HUES48 (cell line): Measurements from ENCODE around the gene B3GAT3.

Experiments
- H3K27ac ChIP-seq: one replicate; pipeline ENCODE4 v1.7.0; 2013; ENCODE audit warnings: low read depth, low read length, inconsistent platforms
- H3K27me3 ChIP-seq: 2 replicates; pipeline ENCODE4 v1.6.1; 2013; ENCODE audit warnings: mild to moderate bottlenecking, low read length; ENCODE audit not compliant: control insufficient read depth, insufficient read depth
- H3K36me3 ChIP-seq: 2 replicates; pipeline ENCODE4 v1.6.1; 2013; ENCODE audit warnings: low read length; ENCODE audit not compliant: control insufficient read depth, insufficient read depth
- H3K4me1 ChIP-seq: 2 replicates; pipeline ENCODE4 v1.6.1; 2013; ENCODE audit warnings: mild to moderate bottlenecking, low read length; ENCODE audit not compliant: control insufficient read depth, insufficient read depth
- H3K4me3 ChIP-seq: 2 replicates; pipeline ENCODE4 v1.5.1; 2013; ENCODE audit warnings: mild to moderate bottlenecking, low read depth, low read length
- H3K9ac ChIP-seq: 2 replicates; pipeline ENCODE4 v1.6.1; 2013; ENCODE audit warnings: mild to moderate bottlenecking, low read depth, low read length, moderate library complexity
- H3K9me3 ChIP-seq: 2 replicates; pipeline ENCODE4 v1.6.1; 2013; ENCODE audit warnings: low read length; ENCODE audit not compliant: control insufficient read depth, insufficient read depth

B3GAT3 gene

DNA sequence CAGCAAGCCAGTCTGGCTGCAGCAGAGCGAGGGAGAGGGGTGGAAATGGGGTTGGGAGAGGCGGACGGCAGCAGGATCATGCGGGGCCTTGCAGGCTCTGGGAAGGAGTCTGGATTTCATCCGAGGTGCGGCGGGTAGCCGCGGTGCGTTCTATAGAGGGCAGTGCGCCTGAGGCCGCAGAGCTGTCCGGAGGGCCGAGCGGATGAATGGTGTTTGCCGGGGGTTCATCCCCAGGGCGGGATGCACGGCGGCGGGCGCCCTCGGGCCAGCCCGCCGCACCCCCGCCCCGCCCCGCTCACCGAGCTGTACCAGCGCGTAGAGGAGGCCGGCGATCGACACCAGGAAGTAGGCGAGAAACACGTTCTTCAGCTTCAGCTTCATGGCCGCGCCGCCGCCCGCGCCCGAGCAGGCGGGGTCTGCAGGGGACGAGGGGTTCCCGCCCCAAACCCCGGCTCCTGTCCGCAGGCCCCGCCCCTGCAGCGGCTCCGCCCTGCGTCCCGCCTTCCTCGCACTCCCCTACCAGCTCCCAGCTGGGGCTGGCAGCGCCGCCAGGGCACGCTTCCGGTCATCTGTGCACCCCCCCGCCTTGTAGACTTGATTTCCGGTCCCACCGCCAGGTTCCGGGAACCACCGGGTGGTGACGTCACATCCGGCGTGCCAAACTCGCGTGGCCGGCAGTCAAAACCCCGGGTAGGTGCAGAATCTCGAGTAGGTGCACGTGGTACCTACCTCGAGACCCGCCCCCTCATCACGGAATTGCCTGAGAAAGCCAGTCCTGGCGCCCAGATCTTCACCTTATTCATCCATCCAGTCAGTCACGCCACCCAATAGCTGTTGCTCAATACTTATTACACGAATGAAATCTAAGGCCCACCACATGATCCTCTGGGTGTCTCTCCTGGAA is at the start of gene B3GAT3:
B3GAT3 (minus strand) TSS at position 420 of the 904 bp plus-strand sequence; CDS start at position 381, 39 bp downstream.
- Histone ChIP-seq H3K36me3 (peaks cover 29% of the 10 kb centered on the region), H3K4me1 (peaks cover 9% of the 10 kb centered on the region; the same call in 1 of the 2 replicates), H3K27ac (peak within 1 kb of the TSS; percentile 95)

GRCh38 chr11:62671236-62671607 is 49.4 kb upstream of the B3GAT3 start:
- no peaks in the 10 kb centered on the region for H3K9me3 ChIP-seq
- no peaks in the 10 kb centered on the region for H3K27me3 ChIP-seq
- H3K4me3 ChIP-seq = peak overlapping the region; percentile 87
- peak overlapping the region; percentile 83 for H3K9ac ChIP-seq
- peak overlapping the region; percentile 96 for H3K27ac ChIP-seq
- H3K36me3 ChIP-seq = peaks cover 36% of the 10 kb centered on the region
- H3K4me1 ChIP-seq = peaks cover 11% of the 10 kb centered on the region; the same call in 1 of the 2 replicates

More for the DNA sequence above, at the start of gene B3GAT3:
- Histone ChIP-seq H3K4me3 (peak within 1 kb of the TSS; percentile 87), H3K9me3 (no peaks in the 10 kb centered on the region), H3K9ac (peak within 1 kb of the TSS; percentile 78), H3K27me3 (no peaks in the 10 kb centered on the region)

GRCh38 chr11:62669420-62670161 is 47.8 kb upstream of the B3GAT3 start:
- Histone ChIP-seq H3K9me3 (no peaks in the 10 kb centered on the region), H3K4me1 (peaks cover 12% of the 10 kb centered on the region; the same call in 1 of the 2 replicates), H3K27me3 (no peaks in the 10 kb centered on the region), H3K9ac (no peak overlapping the region), H3K36me3 (peaks cover 33% of the 10 kb centered on the region), H3K27ac (peak overlapping the region; percentile 58), H3K4me3 (no peak overlapping the region)

- Histone ChIP-seq H3K9ac (no peak overlapping the region; the same call in 1 of the 2 replicates), H3K27me3 (no peaks in the 10 kb centered on the region), H3K9me3 (no peaks in the 10 kb centered on the region), H3K36me3 (peaks cover 25% of the 10 kb centered on the region), H3K4me3 (peak overlapping the region; percentile 73; the same call in 1 of the 2 replicates), H3K27ac (peak overlapping the region; percentile 97), H3K4me1 (peaks cover 12% of the 10 kb centered on the region; the same call in 1 of the 2 replicates)
These were observed 45.7 kb upstream of the B3GAT3 start for GRCh38 chr11:62667460-62667859.

GRCh38 chr11:62666259-62666926 is 44.6 kb upstream of the B3GAT3 start:
- no peaks in the 10 kb centered on the region for H3K9me3 ChIP-seq
- H3K9ac ChIP-seq = peak overlapping the region; percentile 98
- H3K36me3 ChIP-seq = peaks cover 30% of the 10 kb centered on the region
- H3K27me3 ChIP-seq = no peaks in the 10 kb centered on the region
- peak overlapping the region; percentile 97 for H3K27ac ChIP-seq
- peaks cover 12% of the 10 kb centered on the region; the same call in 1 of the 2 replicates for H3K4me1 ChIP-seq
- peak overlapping the region; percentile 73 for H3K4me3 ChIP-seq

DNA sequence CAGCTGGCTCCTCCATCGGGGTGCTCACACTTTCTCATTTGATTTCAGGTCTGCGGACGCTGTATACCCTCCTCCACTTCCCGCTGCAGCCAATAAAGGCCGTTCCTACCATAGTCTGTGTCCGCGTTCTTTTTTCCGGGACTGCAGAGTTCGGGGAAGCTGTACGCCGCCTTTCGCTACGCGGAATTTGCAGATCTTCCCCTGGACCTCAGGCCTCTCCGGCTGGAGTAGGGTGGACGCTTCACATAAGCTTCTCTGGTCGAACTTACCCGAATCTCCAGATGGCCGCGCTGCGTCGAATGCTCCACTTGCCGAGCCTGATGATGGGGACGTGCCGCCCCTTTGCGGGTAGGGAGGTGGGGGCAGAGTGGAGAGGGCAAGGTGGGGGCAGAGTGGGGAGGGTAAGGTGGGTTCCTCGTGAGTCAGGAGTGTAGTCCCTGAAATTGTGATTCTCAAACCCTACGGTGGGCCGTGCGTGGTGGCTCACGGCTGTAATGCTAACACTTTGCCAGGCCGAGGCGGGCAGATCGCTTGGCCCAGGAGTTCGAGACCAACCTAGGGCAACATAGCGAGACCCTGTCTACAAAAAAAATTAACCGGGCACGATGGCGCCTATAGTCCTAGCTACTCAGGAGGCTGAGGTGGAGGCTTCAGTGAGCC is 43.9 kb upstream of the B3GAT3 start:
- Histone ChIP-seq H3K27me3 (no peaks in the 10 kb centered on the region), H3K4me3 (peak overlapping the region; percentile 73), H3K9me3 (no peaks in the 10 kb centered on the region), H3K27ac (peak overlapping the region; percentile 97), H3K9ac (peak overlapping the region; percentile 98), H3K4me1 (peaks cover 12% of the 10 kb centered on the region; the same call in 1 of the 2 replicates), H3K36me3 (peaks cover 30% of the 10 kb centered on the region)

- Histone ChIP-seq H3K9ac (peak within 1 kb of the TSS; percentile 98), H3K4me3 (peak within 1 kb of the TSS; percentile 73), H3K9me3 (no peaks in the 10 kb centered on the region), H3K27ac (peak within 1 kb of the TSS; percentile 97), H3K4me1 (peaks cover 12% of the 10 kb centered on the region; the same call in 1 of the 2 replicates), H3K27me3 (no peaks in the 10 kb centered on the region), H3K36me3 (peaks cover 30% of the 10 kb centered on the region)
These were observed 43.4 kb upstream of the B3GAT3 start, which contains the start of the genes C11orf98 and CSKMT for GRCh38 chr11:62665075-62665598. C11orf98 (minus strand) TSS chr11:62665210; CDS start chr11:62665169, 41 bp downstream. CSKMT (plus strand) TSS chr11:62665312; CDS start chr11:62665880, 568 bp downstream.

- Histone ChIP-seq H3K27ac (peak overlapping the region; percentile 97), H3K4me1 (peaks cover 12% of the 10 kb centered on the region; the same call in 1 of the 2 replicates), H3K9ac (peak overlapping the region; percentile 89), H3K9me3 (no peaks in the 10 kb centered on the region), H3K36me3 (peaks cover 30% of the 10 kb centered on the region), H3K4me3 (peak overlapping the region; percentile 73), H3K27me3 (no peaks in the 10 kb centered on the region)
These were observed 42.8 kb upstream of the B3GAT3 start for GRCh38 chr11:62664405-62665074.

DNA sequence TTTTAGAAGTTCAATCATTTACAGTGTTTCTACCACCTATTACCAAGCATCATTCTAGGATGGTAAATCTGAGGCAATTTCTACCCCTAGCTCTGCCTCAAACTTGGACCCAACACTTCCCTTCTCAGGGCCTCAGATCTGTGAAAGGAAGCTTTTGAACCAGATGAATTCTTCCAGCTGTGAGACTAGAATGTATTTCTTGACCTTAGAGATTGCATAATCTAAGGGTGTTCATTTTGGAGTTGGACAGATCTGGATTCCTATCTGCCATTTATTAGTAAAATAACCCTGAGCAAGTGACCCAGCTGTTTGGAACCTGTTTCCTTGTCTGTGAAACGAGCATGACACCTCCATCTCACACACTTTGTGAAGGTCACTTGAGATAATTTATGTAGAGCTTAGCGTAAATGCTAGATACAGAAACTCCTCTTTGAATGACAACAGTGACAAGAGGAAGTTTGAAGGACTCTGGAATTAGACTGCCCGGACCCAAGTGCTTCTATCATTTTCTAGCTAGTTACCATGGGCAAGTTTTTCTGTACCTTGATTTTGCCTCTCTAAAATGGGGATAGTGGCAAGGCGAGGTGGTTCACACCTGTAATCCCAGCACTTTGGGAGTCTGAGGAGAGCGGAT is 35.1 kb upstream of the B3GAT3 start:
- Histone ChIP-seq H3K9ac (no peak overlapping the region), H3K27ac (no peak overlapping the region), H3K36me3 (no peaks in the 10 kb centered on the region; the same call in none of the 2 replicates)

More for the DNA sequence above, 35.1 kb upstream of the B3GAT3 start:
- no peak overlapping the region for H3K4me3 ChIP-seq
- no peaks in the 10 kb centered on the region for H3K9me3 ChIP-seq
- no peaks in the 10 kb centered on the region for H3K27me3 ChIP-seq
- H3K4me1 ChIP-seq = 0 out of 2 replicates have a peak, but pooled peaks cover 4% of the 10 kb centered on the region
